Gastrocnemius medialis (tissue), 4 donors: ENCODE measurements around the gene SDR42E1.

Experiments
- POLR2A ChIP-seq, 2 donors: fragments of 450-650 bp; IDR thresholded peaks; one replicate each; pipeline ENCODE4 v1.6.1; 2017; ENCODE audit warnings: antibody characterized with exemption in 2 of 2, mild to moderate bottlenecking in 2 of 2, moderate library complexity in 2 of 2
- TF ChIP-seq, protein P1 (sequence below), 5 experiments: fragments of 450-650 bp in 3 of 5; fragments of 200-600 bp in 2 of 5; sonication (generic) in 2 of 5; IDR thresholded peaks in 4 of 5; conservative IDR thresholded peaks in 1 of 5; 1 replicate in 4 of 5; 2 replicates in 1 of 5; pipeline ENCODE4 v1.5.1; 2016 to 2019; ENCODE audit warnings: antibody characterized with exemption in 5 of 5, mild to moderate bottlenecking in 3 of 5, moderate library complexity in 3 of 5

DNA sequence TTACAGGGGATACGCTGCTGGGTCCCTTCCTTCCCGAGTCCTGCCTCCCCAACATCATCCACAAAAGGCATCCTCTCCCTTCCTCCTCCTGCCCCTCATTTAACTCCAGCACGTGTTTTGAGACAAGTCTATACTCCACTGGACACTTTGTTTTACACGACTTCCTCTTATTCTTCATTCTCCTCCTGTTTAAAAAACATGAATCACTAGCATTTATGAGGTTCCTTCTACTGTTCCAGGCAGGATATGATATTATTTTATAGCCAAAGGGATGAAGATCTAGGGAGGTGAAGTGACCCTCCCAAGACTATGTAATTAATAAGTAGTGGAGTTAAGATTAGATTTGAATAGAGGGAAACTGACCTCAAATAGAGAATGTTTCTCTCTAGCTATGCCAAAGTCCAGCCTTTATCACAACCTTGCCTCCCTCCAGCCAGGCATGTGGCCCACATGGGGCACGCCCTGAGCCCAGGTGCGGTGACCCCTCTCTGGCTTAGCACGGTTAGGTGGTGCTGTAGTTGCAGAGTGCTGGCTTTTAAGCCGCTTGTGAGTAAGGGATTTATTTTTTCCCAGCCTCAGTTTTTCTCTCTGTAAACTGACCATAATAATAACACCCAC, 22.5 kb upstream of the SDR42E1 start:
- TF ChIP-seq, protein P1, sequence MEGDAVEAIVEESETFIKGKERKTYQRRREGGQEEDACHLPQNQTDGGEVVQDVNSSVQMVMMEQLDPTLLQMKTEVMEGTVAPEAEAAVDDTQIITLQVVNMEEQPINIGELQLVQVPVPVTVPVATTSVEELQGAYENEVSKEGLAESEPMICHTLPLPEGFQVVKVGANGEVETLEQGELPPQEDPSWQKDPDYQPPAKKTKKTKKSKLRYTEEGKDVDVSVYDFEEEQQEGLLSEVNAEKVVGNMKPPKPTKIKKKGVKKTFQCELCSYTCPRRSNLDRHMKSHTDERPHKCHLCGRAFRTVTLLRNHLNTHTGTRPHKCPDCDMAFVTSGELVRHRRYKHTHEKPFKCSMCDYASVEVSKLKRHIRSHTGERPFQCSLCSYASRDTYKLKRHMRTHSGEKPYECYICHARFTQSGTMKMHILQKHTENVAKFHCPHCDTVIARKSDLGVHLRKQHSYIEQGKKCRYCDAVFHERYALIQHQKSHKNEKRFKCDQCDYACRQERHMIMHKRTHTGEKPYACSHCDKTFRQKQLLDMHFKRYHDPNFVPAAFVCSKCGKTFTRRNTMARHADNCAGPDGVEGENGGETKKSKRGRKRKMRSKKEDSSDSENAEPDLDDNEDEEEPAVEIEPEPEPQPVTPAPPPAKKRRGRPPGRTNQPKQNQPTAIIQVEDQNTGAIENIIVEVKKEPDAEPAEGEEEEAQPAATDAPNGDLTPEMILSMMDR (IDR thresholded peaks at IDR 0.05 in 4 of 5, conservative IDR thresholded peaks at IDR 0.05 in 1 of 5): no peak
- no peak for TF ChIP-seq POLR2A (IDR thresholded peaks at IDR 0.05)
